Measurements from ENCODE around the gene ZNF594. TPM values are rescaled to one million over a fixed set of nuclear protein-coding genes. Genes with fewer than 3 reads are reported as not detected.
"Not testable (repeated sequence)": the region's sequence is repeated elsewhere in the genome, so short reads cannot be mapped to it uniquely, and the experiment has no call there.

The ZNF594 gene
- total RNA-seq = 10 to 100 TPM; 11.3 to 11.6 TPM

DNA sequence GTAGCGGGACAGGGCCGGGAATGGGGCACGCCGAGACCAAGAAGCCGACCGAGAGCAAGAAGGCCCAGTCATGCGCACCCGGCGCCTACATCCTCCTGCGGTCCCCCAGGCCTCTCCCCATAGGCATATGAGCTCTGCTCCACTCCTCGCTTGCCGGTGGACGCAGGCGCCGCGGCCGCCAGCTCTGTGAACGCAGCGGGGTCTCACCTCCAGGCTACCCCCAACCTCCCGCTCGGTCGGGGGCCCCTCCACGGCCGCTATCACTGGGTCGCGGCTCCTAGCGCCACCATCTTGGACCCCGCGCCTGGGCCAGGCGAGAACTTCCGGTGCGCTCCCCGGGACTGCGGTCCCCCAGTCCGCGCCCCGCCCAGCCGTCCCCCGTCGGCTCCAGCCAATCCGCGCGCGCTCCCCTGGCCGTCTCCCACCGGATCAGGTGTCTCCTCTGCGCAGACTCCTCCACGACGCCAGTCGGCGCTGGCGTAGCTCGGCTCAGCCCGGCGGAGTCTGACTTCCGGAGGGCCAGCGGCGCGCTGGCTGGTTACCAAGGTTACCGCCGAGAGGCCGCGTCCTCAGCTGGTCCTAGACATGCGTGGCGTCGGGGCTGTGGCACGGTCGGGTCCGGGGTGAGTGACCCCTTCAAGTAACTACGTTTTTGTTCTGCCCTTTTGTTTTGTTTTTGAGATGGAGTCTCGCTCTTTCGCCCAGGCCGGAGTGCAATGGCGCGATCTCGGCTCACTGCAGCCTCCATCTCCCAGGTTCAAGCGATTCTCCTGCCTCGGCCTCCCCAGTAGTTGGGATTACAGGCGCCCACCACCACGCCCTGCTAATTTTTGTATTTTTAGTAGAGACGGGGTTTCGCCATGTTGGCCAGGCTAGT lies at the start of gene ZNF594:
Gene ZNF594, minus strand, starts transcription at position 328 of the 877 bp plus-strand sequence. CDS start 7,612 bp downstream, outside the sequence.
- H3K4me3 Mint-ChIP-seq = peak within 1 kb of the TSS; percentile 84
- H3K27ac Mint-ChIP-seq = peak within 1 kb of the TSS; percentile 91
- ChIA-PET CTCF (interaction anchor here (0.5 to 2.4 kb wide), 13 partner anchors 9 to 413 kb away, joined by 3 to 18 read pairs (median 4); partner anchors contain the start of genes C1QBP and ZNF232), POLR2A (interaction anchor here (0.5 to 0.8 kb wide), 2 partner anchors 79 to 159 kb away, joined by 3 to 4 read pairs; no protein-coding TSS in a partner anchor)
- H3K36me3 Mint-ChIP-seq (ENCODE audit: low read depth) = peaks cover 41% of the 10 kb centered on the region
- DNase-seq = peak; percentile 97
- H3K9me3 Mint-ChIP-seq = peaks cover 31% of the 10 kb centered on the region
- H3K4me1 Mint-ChIP-seq = peaks cover 32% of the 10 kb centered on the region
- no peaks in the 10 kb centered on the region for H3K27me3 Mint-ChIP-seq

- POLR2A ChIA-PET = interaction anchor here (0.6 kb wide), 1 partner anchor 72 kb away, joined by 3 read pairs; no protein-coding TSS in a partner anchor
- DNase-seq; CTCF ChIA-PET; H3K27me3 Mint-ChIP-seq; H3K27ac Mint-ChIP-seq; H3K4me3 Mint-ChIP-seq; H3K9me3 Mint-ChIP-seq; H3K36me3 Mint-ChIP-seq (ENCODE audit: low read depth): not testable (repeated sequence)
- peaks cover 42% of the 10 kb centered on the region for H3K4me1 Mint-ChIP-seq
These were observed 48.1 kb upstream of the ZNF594 start for GRCh38 chr17:5239769-5240168.

DNA sequence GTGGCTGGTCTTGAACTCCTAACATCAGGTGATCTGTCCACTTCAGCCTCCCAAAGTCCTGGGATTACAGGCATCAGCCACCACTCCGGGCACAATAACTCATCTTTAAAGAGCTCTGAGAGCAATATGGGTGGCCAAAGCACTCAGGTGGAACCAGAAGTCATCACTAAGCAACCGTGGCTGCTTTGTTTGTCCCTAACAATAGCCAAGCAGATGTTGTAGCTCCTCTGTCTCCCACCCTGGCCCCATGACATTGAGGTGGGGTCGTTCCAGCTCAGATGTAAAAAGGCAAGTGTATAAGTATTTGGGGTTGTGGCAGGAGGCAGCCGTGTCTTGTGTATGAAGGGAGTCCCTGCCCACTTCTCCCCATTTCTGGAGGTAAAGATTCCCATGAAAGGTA lies 46.7 kb upstream of the ZNF594 start:
- ChIA-PET CTCF (interaction anchor here (1.0 kb wide), 1 partner anchor 10 kb away, joined by 3 read pairs; no protein-coding TSS in a partner anchor), POLR2A (no interaction called here)
- Mint-ChIP-seq H3K27me3 (no peaks in the 10 kb centered on the region), H3K27ac (no peak overlapping the region), H3K9me3 (no peaks in the 10 kb centered on the region), H3K36me3 (ENCODE audit: low read depth) (peaks cover 1% of the 10 kb centered on the region), H3K4me1 (peaks cover 38% of the 10 kb centered on the region), H3K4me3 (no peak overlapping the region)
- DNase-seq = no peak

DNA sequence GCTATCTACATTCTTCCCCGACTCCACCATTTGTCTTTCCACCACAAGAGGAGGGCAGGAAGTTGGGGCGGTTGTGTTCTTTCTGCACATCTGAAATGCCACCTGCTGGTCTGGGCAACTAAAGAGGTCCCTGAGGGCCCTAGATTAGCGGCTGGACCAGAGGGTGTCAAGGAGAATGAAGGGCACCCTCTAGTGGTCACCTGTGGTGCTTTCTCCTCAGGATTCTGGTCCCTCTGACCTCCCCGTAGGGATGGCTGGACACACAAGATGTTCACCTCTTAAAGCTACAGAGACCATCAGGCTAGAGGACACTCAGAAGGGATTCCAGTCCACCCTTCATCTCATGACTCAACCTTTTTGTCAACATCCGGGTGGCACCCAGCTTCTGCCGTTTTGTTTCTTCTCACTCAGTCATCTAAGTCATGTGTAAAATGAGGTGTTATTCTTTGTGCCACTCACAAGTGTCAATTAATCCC lies 45.9 kb upstream of the ZNF594 start:
- Mint-ChIP-seq H3K9me3 (no peaks in the 10 kb centered on the region), H3K27ac (no peak overlapping the region), H3K27me3 (no peaks in the 10 kb centered on the region), H3K4me3 (no peak overlapping the region), H3K36me3 (ENCODE audit: low read depth) (peaks cover 1% of the 10 kb centered on the region), H3K4me1 (peaks cover 30% of the 10 kb centered on the region)
- ChIA-PET POLR2A (no interaction called here), CTCF (interaction anchor here (0.6 to 2.0 kb wide), 4 partner anchors 9 to 226 kb away, joined by 3 to 6 read pairs (median 4); partner anchors contain the start of gene C1QBP)
- peak; percentile 50 for DNase-seq

DNA sequence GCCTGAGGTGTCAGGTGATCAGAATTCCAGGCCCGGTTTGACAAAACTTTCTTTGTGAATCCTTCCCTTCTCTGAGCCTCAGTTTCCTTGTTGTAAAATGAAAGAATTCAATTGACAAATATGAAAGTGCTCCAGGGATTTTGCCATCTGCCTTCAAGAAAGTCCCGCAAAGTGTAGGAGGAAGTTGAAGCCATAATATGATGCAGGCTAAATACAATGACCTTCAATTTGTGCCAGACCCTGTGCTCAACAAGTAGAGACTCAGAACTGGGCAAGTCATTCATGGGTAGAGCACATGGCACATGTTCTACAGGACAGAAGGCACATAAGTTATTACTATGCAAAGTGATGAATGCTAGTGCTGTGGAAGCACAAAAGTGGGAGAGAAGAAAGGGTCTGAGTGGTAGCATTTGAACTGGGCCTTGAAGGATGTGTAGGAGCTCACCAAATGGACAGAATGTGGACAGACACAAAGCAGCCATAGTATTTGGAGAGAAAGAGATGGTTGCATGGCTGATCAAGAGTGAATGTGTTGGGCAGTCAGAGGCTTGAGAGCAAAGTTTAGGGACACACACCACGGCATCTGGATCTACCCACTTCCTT lies 45.4 kb upstream of the ZNF594 start:
- H3K27me3 Mint-ChIP-seq = no peaks in the 10 kb centered on the region
- peaks cover under 1% of the 10 kb centered on the region for H3K36me3 Mint-ChIP-seq (ENCODE audit: low read depth)
- ChIA-PET POLR2A (no interaction called here), CTCF (interaction anchor here (0.6 to 2.0 kb wide), 7 partner anchors 9 to 225 kb away, joined by 3 to 6 read pairs (median 3); partner anchors contain the start of genes C1QBP and ZNF594)
- H3K27ac Mint-ChIP-seq = peak overlapping the region; percentile 7
- peaks cover 25% of the 10 kb centered on the region for H3K4me1 Mint-ChIP-seq
- DNase-seq = no peak
- no peak overlapping the region for H3K4me3 Mint-ChIP-seq
- H3K9me3 Mint-ChIP-seq = no peaks in the 10 kb centered on the region

GRCh38 chr17:5234645-5235576 lies 43.2 kb upstream of the ZNF594 start, which contains the start of gene SCIMP:
Gene SCIMP (minus strand): TSS chr17:5234860. CDS start chr17:5234755, 105 bp downstream.
- peaks cover 16% of the 10 kb centered on the region for H3K4me1 Mint-ChIP-seq
- peak within 1 kb of the TSS; percentile 20 for H3K27ac Mint-ChIP-seq
- no peaks in the 10 kb centered on the region for H3K36me3 Mint-ChIP-seq (ENCODE audit: low read depth)
- H3K9me3 Mint-ChIP-seq = no peaks in the 10 kb centered on the region
- no peaks in the 10 kb centered on the region for H3K27me3 Mint-ChIP-seq
- H3K4me3 Mint-ChIP-seq = no peak within 1 kb of the TSS
- POLR2A ChIA-PET = interaction anchor here (0.6 kb wide), 1 partner anchor 37 kb away, joined by 3 read pairs; no protein-coding TSS in a partner anchor
- CTCF ChIA-PET = interaction anchor here (0.6 kb wide), 1 partner anchor 11 kb away, joined by 3 read pairs; no protein-coding TSS in a partner anchor
- DNase-seq = no peak

DNA sequence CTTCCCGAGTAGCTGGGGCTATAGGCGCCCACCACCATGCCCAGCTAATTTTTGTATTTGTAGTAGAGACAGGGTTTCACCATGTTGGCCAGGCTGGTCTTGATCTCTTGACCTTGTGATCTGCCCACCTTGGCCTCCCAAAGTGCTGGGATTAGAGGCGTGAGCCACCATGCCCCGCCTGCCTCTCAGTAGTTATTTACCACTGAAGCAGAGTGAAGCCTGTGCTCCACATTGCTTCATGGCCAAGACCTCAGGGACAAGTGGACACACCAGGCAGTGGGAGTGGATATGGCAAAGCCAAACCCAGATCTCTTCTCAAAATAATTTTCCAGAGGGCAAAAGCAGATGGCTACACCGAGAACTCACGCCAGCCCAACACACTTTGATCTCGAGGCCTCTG lies 41.8 kb upstream of the ZNF594 start:
- POLR2A ChIA-PET; H3K27ac Mint-ChIP-seq; H3K27me3 Mint-ChIP-seq; H3K9me3 Mint-ChIP-seq; H3K4me3 Mint-ChIP-seq; CTCF ChIA-PET; H3K36me3 Mint-ChIP-seq (ENCODE audit: low read depth); DNase-seq: not testable (repeated sequence)
- peaks cover 20% of the 10 kb centered on the region for H3K4me1 Mint-ChIP-seq

DNA sequence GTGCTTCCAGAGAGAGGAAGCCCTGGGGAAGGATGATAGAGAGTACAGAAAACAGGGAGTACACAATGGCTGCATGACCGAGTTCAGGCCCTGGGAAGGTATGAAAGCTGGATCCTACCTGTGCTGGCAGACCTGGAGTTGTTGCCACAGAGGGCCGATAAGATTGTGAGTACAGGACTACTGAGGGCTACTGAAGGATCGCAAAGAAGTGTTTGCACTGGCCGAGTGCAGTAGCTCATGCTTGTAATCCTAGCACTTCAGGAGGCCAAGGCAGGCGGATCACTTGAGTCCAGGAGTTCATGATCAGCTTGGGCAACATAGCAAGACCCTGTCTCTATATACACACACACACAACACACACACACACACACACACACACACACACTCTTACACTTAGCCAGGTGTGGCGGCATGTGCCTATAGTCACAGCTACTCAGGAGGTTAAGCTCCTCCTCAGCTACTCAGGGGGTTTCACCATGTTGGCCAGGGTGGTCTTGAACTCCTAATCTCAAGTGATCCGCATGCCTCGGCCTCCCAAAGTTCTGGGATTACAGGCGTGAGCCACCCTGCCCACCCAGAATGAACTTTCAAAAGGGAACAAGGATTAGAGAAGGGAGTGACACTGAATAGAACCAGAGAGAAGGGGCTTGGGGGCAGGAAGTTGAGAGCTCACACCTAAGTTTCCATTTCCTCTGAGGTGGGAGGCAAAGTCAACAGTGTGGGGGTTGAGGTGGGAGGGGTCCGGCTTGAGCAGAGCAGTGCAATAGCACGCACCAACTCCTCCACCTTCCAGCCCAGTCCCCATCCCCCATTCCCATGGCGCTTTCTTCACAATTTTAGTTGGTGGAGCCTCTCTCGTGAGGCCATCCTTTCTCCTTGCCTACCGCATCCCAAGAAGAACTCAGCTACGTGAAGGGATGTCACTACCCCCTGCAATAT lies 35.5 kb upstream of the ZNF594 start:
- POLR2A ChIA-PET = no interaction called here
- Mint-ChIP-seq H3K27ac (peak overlapping the region; percentile 85), H3K9me3 (no peaks in the 10 kb centered on the region), H3K27me3 (no peaks in the 10 kb centered on the region), H3K4me3 (no peak overlapping the region), H3K36me3 (ENCODE audit: low read depth) (peaks cover 4% of the 10 kb centered on the region), H3K4me1 (peaks cover 26% of the 10 kb centered on the region)
- no peak for DNase-seq
- CTCF ChIA-PET = interaction anchor here (0.7 to 1.4 kb wide), 4 partner anchors 10 to 1678 kb away, joined by 3 to 4 read pairs (median 4); no protein-coding TSS in a partner anchor

DNA sequence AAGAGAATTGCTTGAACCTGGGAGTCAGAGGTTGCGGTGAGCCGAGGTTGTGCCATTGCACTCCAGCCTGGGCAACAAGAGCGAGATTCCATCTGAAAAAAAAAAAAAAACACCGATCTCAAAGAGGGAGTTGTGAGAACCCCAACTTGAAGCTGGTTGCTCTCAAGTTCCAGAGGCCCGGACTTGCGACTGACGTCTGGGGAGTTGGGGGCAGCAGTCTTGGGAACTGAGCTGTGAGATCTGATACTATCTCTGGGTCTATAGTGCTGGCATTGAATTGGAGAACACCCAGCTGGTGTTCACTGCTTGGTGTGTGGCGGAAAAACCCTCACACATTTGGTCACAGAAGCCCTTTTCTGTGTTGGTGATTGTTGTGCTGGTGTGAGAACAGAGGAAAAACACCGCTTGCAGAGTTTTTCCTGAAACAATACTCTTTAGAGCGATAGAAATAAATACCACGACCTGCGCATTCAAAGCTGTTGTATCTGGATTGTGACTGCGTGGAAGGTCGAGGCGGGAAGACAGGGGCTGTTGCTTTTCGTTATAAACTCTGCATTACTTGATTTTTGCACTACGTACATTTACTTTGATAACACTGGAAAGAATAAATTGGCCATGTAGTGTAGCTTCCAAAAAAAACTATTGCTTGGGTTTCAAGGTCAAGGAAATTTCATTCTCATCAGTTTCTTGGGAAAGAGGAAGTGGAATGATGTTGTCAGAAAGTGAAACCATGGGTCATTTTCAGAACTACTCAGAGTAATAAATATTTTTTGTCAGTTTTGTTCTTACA lies 34.2 kb upstream of the ZNF594 start:
- DNase-seq = no peak
- Mint-ChIP-seq H3K9me3 (no peaks in the 10 kb centered on the region), H3K27ac (no peak overlapping the region), H3K4me1 (peaks cover 33% of the 10 kb centered on the region), H3K4me3 (no peak overlapping the region), H3K36me3 (ENCODE audit: low read depth) (peaks cover 4% of the 10 kb centered on the region), H3K27me3 (no peaks in the 10 kb centered on the region)
- CTCF ChIA-PET = interaction anchor here (0.7 to 1.2 kb wide), 2 partner anchors 11 to 1680 kb away, joined by 3 to 4 read pairs; no protein-coding TSS in a partner anchor
- POLR2A ChIA-PET = interaction anchor here (0.6 kb wide), 1 partner anchor 687 kb away, joined by 3 read pairs; no protein-coding TSS in a partner anchor

DNA sequence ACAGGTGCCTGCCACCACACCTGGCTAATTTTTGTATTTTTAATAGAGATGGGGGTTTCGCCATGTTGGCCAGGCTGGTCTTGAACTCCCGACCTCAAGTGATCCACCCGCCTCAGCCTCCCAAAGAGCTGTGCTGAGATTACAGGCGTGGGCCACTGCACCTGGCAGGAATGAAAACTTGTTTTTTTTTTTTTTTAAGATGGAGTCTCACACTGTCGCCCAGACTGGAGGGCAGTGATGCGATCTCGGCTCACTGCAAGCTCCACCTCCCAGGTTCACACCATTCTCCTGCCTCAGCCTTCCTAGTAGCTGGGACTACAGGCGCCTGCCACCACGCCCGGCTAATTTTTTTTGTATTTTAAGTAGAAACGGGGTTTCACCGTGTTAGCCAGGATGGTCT lies 30.2 kb upstream of the ZNF594 start:
- POLR2A ChIA-PET; DNase-seq; H3K4me3 Mint-ChIP-seq; H3K27ac Mint-ChIP-seq; H3K36me3 Mint-ChIP-seq (ENCODE audit: low read depth); H3K27me3 Mint-ChIP-seq; H3K9me3 Mint-ChIP-seq: not testable (repeated sequence)
- CTCF ChIA-PET = interaction anchor here (0.5 kb wide), 1 partner anchor 1385 kb away, joined by 3 read pairs; no protein-coding TSS in a partner anchor
- peaks cover 22% of the 10 kb centered on the region for H3K4me1 Mint-ChIP-seq

All from activated CD4-positive, alpha-beta T cell treated with anti-CD3 and anti-CD28 coated beads, Interleukin-2, amount 10 ng/mL, durations not matched to agents 7 days and 5 days (primary cell).